H1 (cell line): Measurements from ENCODE around the gene MBLAC1. TPM values are rescaled to one million over a fixed set of nuclear protein-coding genes. Genes with fewer than 3 reads are reported as not detected.

Source experiments
- BCL11A ChIP-seq, 2 experiments: IDR thresholded peaks; one replicate each; pipeline ENCODE4 v1.6.1; 2011; ENCODE audit warnings: low read depth in 2 of 2, low read length in 2 of 2, mild to moderate bottlenecking in 2 of 2
- CBX5 ChIP-seq: fragments of 300-800, 300-1000 bp; sonication (generic); IDR thresholded peaks from 2 replicates; pipeline ENCODE4 v1.7.1; 2016; ENCODE audit warnings: antibody characterized with exemption, low read length, low read depth
- EZH2 ChIP-seq: fragments of 200-600 bp; sonication (generic); IDR thresholded peaks from 2 replicates; pipeline ENCODE4 v1.7.1; 2012; ENCODE audit warnings: low read depth, mild to moderate bottlenecking, moderate library complexity, low read length, inconsistent platforms; ENCODE audit not compliant: severe bottlenecking
- YY1 ChIP-seq: IDR thresholded peaks from 2 replicates; pipeline ENCODE4 v1.6.1; 2011; ENCODE audit warnings: low read depth, mild to moderate bottlenecking, low read length
- polyA plus RNA-seq, 7 experiments: library from polyadenylated mRNA; depleted of rRNA in 3 of 7; stranded (reverse) in 5 of 7; unstranded in 2 of 7; fragments of >200 nt in 5 of 7; fragments of 200-250 nt in 2 of 7; gene quantifications; 1 replicate in 5 of 7; 2 replicates in 1 of 7; 4 replicates in 1 of 7; pipeline versions ENCODE4 v1.2.1 to v1.2.3, GENCODE V29; 2011 to 2013; ENCODE audit warnings: missing spikeins in 2 of 7, mixed read lengths in 2 of 7
- total RNA-seq: library from RNA; stranded (reverse); fragmentation: NEBNext Ultra II Directional; extraction: Animal tissue kit (Norgen Biotek cat#: 25700); gene quantifications from 2 replicates; pipeline ENCODE4 v1.2.1, GENCODE V29; 2021
- TF ChIP-seq, protein P1 (sequence below): fragments of 300-600 bp; sonication (generic); IDR thresholded peaks from 2 replicates; pipeline ENCODE4 v1.7.1; 2012; ENCODE audit warnings: low read length, moderate library complexity, mild to moderate bottlenecking, inconsistent platforms; ENCODE audit not compliant: insufficient replicate concordance

Gene MBLAC1
- total and polyA plus RNA-seq, 2 of the 8 experiments (the other 6 are each of a cell fraction or from before 2014, with no cell fraction given), result 1.00 to 1.7 TPM

DNA sequence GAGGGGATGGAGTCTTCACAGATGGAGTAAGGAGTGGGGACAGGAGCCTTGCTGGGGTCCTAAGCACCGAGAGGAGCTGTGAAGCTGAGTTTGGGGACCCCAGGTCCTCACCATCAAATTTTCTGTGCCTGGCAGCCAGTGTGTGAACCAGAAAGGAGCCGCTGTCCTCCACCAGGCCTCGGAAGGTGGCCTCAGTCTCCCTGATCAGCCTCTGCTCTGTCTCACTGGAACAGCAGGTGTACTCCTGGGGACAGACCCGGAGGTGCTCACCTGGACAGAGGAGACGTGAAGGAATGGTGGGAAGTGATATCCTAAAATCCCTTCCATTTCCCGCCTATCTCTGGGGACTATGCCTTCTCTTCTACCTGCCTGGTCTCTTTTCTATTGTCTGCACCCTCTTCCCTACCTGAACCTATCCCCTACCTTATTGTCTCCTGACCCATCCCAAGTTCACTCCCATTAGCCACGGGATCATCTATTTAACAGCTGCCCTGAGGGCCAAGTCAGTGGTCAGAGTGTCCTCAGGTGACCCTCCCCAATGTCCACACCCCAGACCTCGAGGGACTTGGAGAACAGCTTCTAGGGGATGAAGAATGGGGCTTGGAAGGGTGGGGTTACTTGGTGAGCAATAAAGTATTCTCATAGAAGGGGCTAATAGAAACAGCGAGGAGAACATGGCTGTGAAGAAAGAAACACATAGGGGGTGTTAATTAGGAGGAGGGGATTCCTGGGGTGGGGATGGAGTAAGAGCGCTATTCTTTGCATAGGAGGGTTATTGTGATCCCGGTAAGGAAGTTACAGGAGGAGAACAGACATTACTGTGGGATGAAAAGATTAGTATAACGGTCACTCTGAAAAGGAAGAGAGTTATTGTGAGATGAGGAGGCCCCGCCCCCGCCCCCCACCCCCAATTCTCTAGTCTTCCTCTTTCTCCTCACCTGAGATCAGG, 49.6 kb downstream of the MBLAC1 start (continued):
- TF ChIP-seq, protein P1, sequence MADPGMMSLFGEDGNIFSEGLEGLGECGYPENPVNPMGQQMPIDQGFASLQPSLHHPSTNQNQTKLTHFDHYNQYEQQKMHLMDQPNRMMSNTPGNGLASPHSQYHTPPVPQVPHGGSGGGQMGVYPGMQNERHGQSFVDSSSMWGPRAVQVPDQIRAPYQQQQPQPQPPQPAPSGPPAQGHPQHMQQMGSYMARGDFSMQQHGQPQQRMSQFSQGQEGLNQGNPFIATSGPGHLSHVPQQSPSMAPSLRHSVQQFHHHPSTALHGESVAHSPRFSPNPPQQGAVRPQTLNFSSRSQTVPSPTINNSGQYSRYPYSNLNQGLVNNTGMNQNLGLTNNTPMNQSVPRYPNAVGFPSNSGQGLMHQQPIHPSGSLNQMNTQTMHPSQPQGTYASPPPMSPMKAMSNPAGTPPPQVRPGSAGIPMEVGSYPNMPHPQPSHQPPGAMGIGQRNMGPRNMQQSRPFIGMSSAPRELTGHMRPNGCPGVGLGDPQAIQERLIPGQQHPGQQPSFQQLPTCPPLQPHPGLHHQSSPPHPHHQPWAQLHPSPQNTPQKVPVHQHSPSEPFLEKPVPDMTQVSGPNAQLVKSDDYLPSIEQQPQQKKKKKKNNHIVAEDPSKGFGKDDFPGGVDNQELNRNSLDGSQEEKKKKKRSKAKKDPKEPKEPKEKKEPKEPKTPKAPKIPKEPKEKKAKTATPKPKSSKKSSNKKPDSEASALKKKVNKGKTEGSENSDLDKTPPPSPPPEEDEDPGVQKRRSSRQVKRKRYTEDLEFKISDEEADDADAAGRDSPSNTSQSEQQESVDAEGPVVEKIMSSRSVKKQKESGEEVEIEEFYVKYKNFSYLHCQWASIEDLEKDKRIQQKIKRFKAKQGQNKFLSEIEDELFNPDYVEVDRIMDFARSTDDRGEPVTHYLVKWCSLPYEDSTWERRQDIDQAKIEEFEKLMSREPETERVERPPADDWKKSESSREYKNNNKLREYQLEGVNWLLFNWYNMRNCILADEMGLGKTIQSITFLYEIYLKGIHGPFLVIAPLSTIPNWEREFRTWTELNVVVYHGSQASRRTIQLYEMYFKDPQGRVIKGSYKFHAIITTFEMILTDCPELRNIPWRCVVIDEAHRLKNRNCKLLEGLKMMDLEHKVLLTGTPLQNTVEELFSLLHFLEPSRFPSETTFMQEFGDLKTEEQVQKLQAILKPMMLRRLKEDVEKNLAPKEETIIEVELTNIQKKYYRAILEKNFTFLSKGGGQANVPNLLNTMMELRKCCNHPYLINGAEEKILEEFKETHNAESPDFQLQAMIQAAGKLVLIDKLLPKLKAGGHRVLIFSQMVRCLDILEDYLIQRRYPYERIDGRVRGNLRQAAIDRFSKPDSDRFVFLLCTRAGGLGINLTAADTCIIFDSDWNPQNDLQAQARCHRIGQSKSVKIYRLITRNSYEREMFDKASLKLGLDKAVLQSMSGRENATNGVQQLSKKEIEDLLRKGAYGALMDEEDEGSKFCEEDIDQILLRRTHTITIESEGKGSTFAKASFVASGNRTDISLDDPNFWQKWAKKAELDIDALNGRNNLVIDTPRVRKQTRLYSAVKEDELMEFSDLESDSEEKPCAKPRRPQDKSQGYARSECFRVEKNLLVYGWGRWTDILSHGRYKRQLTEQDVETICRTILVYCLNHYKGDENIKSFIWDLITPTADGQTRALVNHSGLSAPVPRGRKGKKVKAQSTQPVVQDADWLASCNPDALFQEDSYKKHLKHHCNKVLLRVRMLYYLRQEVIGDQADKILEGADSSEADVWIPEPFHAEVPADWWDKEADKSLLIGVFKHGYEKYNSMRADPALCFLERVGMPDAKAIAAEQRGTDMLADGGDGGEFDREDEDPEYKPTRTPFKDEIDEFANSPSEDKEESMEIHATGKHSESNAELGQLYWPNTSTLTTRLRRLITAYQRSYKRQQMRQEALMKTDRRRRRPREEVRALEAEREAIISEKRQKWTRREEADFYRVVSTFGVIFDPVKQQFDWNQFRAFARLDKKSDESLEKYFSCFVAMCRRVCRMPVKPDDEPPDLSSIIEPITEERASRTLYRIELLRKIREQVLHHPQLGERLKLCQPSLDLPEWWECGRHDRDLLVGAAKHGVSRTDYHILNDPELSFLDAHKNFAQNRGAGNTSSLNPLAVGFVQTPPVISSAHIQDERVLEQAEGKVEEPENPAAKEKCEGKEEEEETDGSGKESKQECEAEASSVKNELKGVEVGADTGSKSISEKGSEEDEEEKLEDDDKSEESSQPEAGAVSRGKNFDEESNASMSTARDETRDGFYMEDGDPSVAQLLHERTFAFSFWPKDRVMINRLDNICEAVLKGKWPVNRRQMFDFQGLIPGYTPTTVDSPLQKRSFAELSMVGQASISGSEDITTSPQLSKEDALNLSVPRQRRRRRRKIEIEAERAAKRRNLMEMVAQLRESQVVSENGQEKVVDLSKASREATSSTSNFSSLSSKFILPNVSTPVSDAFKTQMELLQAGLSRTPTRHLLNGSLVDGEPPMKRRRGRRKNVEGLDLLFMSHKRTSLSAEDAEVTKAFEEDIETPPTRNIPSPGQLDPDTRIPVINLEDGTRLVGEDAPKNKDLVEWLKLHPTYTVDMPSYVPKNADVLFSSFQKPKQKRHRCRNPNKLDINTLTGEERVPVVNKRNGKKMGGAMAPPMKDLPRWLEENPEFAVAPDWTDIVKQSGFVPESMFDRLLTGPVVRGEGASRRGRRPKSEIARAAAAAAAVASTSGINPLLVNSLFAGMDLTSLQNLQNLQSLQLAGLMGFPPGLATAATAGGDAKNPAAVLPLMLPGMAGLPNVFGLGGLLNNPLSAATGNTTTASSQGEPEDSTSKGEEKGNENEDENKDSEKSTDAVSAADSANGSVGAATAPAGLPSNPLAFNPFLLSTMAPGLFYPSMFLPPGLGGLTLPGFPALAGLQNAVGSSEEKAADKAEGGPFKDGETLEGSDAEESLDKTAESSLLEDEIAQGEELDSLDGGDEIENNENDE, result no peak
- no peak for TF ChIP-seq EZH2
- no peak for TF ChIP-seq CBX5
- TF ChIP-seq BCL11A (IDR thresholded peaks at IDR 0.05; ENCODE audit: low read depth in 2 of 2, low read length in 2 of 2), result no peak
- TF ChIP-seq YY1, result no peak
